Brain microvascular endothelial cell (primary cell): ENCODE data around the gene ALKBH7.

ENCODE experiments used
- DNase-seq: peaks from one replicate; pipeline ENCODE4 v3.0.0-alpha.2; 2020
- H3K27ac ChIP-seq: fragments of 250-450 bp; sonication (Bioruptor Pico); 2 replicates; pipeline ENCODE4 v1.5.1; 2020; ENCODE audit warnings: mild to moderate bottlenecking, moderate library complexity
- H3K27me3 ChIP-seq: fragments of 250-450 bp; sonication (Bioruptor Pico); replicated peaks from 2 replicates; pipeline ENCODE4 v1.5.1; 2020; ENCODE audit warnings: mild to moderate bottlenecking
- H3K36me3 ChIP-seq: fragments of 250-450 bp; sonication (Bioruptor Pico); replicated peaks from 2 replicates; pipeline ENCODE4 v1.5.1; 2020; ENCODE audit warnings: mild to moderate bottlenecking
- H3K4me3 ChIP-seq: 2 replicates; pipeline ENCODE4 v1.5.1; 2011; ENCODE audit warnings: low read depth, mild to moderate bottlenecking, control low read depth, low read length, moderate library complexity
- in situ Hi-C: cut with HindIII; loops from 2 replicates; pipeline ENCODE4 v1.10.0; 2017; ENCODE audit warnings: low sequenced_read_pairs, low pct_ligation_motif_present
- TF ChIP-seq, protein P1 (sequence below): IDR thresholded peaks from 2 replicates; pipeline ENCODE4 v1.5.1; 2011; ENCODE audit warnings: low read depth, mild to moderate bottlenecking, moderate library complexity, low read length, control low read depth, inconsistent platforms; ENCODE audit errors: missing control alignments

Gene ALKBH7

DNA sequence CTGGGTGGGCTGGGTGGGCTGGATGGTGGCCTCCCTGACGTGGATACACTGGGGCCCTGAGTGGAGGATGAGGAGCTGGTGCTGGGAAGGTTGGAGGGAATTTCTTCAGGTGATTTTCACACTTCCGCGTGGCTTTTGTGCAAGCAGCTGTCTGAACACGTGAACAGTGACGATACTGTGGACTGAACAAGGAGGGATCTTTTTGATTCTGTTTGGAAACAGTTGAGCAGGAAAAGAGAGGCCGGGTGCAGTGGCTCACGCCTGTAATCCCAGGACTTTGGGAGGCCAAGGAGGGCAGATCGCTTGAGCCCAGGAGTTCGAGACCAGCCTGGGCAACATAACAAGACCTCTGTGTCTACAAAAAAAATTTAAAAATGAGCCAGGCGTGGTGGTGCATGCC lies 29.5 kb downstream of the ALKBH7 start:
- no peak overlapping the region for H3K27ac ChIP-seq
- TF ChIP-seq, protein P1, sequence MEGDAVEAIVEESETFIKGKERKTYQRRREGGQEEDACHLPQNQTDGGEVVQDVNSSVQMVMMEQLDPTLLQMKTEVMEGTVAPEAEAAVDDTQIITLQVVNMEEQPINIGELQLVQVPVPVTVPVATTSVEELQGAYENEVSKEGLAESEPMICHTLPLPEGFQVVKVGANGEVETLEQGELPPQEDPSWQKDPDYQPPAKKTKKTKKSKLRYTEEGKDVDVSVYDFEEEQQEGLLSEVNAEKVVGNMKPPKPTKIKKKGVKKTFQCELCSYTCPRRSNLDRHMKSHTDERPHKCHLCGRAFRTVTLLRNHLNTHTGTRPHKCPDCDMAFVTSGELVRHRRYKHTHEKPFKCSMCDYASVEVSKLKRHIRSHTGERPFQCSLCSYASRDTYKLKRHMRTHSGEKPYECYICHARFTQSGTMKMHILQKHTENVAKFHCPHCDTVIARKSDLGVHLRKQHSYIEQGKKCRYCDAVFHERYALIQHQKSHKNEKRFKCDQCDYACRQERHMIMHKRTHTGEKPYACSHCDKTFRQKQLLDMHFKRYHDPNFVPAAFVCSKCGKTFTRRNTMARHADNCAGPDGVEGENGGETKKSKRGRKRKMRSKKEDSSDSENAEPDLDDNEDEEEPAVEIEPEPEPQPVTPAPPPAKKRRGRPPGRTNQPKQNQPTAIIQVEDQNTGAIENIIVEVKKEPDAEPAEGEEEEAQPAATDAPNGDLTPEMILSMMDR, result no peak
- no peak overlapping the region for H3K4me3 ChIP-seq
- no peaks in the 10 kb centered on the region for H3K36me3 ChIP-seq
- DNase-seq, result no peak
- in situ Hi-C loops, result no loop called here
- H3K27me3 ChIP-seq, result no peaks in the 10 kb centered on the region

DNA sequence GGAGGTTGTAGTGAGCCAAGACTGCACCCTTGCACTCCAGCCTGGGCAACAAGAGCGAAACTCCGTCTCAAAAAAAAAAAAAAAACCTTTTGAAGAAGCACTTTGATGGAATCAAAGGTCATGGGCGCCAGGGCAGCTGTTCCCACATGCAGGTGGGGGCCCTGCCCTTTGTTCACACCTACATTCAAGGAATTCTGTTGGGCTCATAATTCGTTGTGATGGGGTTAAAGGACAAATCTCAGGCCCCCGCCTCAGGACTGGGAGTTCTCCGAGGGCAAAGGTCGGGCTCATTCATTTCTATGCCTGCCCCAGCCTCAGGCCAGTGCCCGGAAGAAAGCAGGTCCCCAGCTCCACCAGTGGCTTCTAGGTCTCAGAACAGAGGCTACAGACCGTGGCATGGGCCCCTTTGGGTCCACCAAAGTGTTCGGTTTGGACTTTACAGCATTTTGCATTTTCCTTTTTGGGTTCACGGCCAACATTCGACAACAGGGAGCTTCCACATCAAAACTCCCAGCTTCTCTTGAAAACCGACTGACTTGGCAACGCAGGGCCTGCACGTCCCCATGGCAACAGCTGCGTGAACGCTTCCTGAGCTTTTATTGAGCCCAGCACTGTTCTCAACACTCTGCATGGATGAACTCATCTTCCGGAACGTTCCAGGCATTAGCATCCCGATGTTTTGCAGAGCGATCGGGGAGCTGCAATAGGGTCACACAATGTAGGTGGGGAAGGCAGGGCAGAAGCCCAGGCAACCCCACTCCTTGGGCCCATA lies 30.4 kb downstream of the ALKBH7 start:
- Histone ChIP-seq H3K36me3 (no peaks in the 10 kb centered on the region), H3K4me3 (no peak overlapping the region), H3K27ac (no peak overlapping the region), H3K27me3 (no peaks in the 10 kb centered on the region)
- peak; percentile 76 for DNase-seq
- in situ Hi-C loops, result no loop called here
- TF ChIP-seq, protein P1, result no peak

DNA sequence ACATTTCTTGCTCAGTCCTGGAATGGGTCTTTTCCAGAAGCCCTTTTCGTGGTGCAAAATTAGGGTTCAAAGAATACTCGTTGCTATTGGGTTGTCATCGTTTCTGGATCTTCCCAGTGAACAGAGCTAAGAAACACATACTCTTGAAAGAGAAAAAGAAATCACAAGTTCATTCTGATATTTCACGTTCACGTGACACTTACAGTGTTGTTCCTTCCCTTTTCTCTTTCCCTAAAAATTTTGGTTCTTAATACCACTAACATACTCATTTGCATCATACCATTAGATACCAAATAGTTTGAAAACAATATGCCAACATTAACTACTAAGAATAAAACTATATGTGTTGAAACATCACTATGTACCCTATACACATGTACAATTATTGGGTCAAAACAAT lies 33.8 kb downstream of the ALKBH7 start:
- in situ Hi-C loops, result no loop called here
- TF ChIP-seq, protein P1, result no peak

DNA sequence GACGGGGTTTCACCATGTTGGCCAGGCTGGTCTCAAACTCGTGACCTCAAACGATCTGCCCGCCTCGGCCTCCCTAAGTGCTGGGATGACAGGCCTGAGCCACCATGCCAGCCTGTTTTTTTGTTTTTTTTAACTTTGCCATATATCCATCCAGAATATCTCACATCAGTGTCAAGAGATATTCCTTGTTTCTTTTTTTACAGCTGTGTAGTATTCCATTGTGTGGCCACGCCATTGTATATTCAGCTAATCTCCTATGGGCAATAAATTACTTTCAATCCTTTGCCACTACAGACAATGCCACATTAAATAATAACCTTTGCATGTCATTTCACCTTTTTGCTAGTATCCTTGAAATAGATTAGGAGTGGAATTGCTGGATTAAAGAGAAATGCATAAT lies 36.8 kb downstream of the ALKBH7 start:
- Histone ChIP-seq H3K4me3 (no peak overlapping the region), H3K27me3 (no peaks in the 10 kb centered on the region), H3K36me3 (peaks cover 4% of the 10 kb centered on the region), H3K27ac (no peak overlapping the region)
- in situ Hi-C loops, result no loop called here
- DNase-seq, result no peak
- TF ChIP-seq, protein P1, result no peak

More for the DNA sequence above, 33.8 kb downstream of the ALKBH7 start:
- Histone ChIP-seq H3K4me3 (no peak overlapping the region), H3K36me3 (no peaks in the 10 kb centered on the region), H3K27ac (no peak overlapping the region), H3K27me3 (no peaks in the 10 kb centered on the region)
- no peak for DNase-seq

DNA sequence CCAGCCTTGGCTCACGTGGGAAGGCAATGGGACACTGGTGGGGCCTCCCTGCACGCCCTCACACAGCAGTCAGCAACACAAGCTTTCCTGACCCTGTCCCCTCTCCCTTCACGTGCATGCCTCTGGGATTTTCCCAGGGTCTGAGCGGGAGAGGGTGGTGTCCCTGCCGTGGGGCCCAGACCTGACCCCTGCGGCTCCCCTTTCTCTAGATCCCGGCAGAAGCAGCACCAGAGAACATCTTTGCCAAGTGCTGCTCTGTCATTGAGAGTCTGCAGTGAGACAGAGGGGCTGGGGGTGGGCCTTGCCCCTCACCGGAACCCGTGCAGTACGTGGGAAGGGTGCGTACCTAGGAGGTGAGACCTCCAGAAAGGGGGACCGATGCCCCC lies 39.5 kb downstream of the ALKBH7 start:
- TF ChIP-seq, protein P1, result no peak
- Histone ChIP-seq H3K36me3 (peaks cover 30% of the 10 kb centered on the region), H3K27me3 (no peaks in the 10 kb centered on the region), H3K4me3 (no peak overlapping the region), H3K27ac (no peak overlapping the region)
- no peak for DNase-seq
- in situ Hi-C loops, result no loop called here

DNA sequence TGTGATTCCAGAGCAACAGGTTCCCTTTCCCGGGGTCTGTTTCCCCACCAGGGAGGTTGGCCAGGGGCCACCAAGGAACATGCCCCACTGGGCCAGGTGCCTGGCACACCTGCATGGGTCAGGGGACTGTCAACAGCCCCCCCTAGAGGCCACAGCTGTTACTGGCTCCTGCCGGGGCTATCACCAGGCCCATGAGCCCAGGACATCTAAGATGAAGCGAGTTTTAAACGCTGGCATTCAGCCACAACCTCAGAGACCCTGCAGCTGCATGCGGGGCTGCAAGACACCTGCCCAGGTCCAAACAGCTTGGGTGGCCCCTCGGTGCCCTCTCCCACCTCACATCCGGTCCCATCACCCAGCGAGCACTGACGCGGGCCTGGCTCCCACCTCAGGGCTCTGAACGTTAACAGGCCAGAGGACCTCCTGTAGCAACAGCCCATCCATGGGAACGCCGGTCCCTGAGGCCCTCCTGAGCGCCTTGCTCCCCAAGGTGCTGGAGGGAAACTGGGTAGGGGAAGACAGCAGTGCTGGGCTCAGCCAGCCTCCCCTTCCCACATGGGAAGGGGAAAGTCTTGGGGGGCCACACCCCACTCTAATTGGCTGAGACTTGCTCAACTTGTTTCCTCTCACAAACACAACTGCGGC lies 40.0 kb downstream of the ALKBH7 start:
- no peak overlapping the region for H3K4me3 ChIP-seq
- no peaks in the 10 kb centered on the region for H3K27me3 ChIP-seq
- in situ Hi-C loops, result no loop called here
- peak; percentile 2 for DNase-seq
- TF ChIP-seq, protein P1, result peak; percentile 76
- H3K36me3 ChIP-seq, result peaks cover 35% of the 10 kb centered on the region
- H3K27ac ChIP-seq, result no peak overlapping the region
